GM18519 (cell line): ENCODE results near the gene PCDH1.

Experiments
- ATAC-seq: cut with Tn5 transposase; IDR thresholded peaks from one replicate; pipeline ENCODE4 v1.9.1; 2021; ENCODE audit warnings: mild to moderate bottlenecking, moderate library complexity; ENCODE audit not compliant: unreplicated experiment, low FRiP score

The PCDH1 gene

GRCh38 chr5:141814064-141814964 is 63.9 kb downstream of the PCDH1 start:
- ATAC-seq, result no peak

DNA sequence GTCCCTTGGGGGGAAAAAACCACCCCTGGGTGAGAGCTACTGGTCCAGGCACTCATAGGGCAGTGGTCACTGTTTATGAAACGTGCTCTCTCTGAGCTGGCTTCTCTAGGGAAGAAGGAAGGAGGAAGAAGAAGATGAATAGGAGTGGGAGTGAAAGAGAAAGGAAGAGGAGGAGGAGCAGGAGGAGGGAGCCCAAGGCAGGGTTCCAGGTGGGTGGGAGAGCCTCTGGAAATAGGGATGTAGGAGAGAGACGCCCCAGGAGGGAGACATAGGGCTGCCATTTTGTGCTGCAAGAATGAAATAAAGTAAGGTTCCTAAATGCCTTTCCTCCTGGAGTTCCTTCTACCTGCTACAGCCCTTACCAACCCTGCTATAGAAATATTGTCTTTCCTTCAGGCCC is 65.7 kb downstream of the PCDH1 start:
- ATAC-seq, result no peak

DNA sequence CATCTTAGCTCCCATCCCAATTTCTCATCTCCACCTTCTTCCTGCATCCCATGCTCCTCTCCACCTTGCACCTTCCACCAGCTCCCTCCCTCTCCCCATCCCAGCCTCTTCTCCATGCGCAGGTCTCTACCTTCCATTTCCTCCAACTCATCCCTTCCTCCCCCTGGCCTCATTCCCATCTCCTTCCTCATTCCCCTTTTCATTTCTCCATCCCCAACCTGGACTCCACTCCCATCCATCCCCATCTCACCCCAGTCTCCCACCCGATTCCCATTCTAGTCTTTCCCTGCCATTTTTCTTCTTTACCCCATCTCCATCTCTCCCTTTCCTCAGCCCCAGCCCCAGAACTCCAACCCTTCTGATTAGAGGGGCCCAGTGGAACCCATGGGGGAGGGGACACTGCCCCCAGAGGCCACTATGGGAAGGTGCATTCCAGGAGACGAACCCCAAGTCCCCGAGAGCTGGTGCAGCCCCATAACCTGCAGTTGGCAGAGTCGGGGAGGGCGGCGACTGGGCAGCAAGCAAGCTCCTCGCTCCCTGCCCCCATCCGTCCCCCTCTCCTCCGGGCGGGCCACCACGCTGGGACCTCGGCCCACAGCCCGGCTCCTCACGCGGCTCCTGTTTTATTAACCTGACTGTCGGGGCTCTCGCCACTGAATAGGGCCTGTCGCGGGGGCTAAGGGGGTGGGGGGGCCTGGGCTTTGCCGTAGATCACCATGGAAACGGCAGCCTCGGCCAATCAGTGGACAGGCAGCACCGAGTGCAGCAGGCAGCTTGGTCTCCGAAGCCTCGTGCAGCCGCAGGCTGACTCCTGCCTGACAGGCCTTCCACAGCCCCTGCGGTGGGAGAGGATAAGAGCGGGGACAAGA is 66.7 kb downstream of the PCDH1 start:
- ATAC-seq, result no peak

DNA sequence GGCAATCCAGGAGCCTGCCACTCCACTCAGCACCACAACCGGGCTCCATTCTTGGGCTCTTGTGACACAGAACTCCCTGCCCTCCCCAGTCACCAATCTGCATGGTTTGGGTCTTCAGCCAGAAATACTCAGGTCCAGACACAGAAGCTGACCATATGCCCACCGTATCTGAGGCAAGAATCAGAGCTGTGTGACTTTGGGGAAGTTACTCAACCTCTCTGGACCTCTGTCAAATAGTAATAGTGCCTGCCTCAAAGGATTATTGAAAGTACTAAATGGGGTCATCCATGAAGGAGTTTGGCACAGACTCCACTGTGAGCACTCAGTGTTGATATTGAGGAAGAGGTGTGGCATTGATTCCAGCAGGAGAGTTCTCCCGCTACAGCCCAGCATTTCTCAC is 67.5 kb downstream of the PCDH1 start:
- ATAC-seq, result no peak

GRCh38 chr5:141809380-141810096 is 68.7 kb downstream of the PCDH1 start:
- no peak for ATAC-seq

GRCh38 chr5:141808857-141809256 is 69.4 kb downstream of the PCDH1 start:
- no peak for ATAC-seq

GRCh38 chr5:141807732-141808131 is 70.5 kb downstream of the PCDH1 start:
- ATAC-seq, result no peak

GRCh38 chr5:141807329-141807728 is 70.9 kb downstream of the PCDH1 start:
- ATAC-seq, result no peak

DNA sequence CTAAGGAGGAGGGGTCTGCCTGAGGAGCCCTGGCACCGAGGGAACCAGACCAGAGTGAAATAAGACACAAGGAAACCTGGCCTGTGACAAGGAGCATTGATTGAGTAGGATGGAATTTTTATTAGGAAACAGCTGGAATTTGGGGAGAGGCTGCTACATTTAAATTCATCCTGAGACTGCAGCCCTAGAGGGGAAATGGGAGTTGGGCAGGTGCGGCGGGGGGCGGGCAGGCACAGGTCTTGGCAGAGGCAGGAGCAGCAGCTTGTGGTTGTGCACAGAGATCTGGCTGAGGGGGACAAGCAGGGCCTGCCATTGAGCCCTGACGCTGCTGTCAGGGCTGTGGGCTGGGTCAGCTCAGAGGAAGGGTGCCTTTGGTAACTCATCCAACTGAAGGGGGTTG is 71.6 kb downstream of the PCDH1 start:
- ATAC-seq, result no peak

DNA sequence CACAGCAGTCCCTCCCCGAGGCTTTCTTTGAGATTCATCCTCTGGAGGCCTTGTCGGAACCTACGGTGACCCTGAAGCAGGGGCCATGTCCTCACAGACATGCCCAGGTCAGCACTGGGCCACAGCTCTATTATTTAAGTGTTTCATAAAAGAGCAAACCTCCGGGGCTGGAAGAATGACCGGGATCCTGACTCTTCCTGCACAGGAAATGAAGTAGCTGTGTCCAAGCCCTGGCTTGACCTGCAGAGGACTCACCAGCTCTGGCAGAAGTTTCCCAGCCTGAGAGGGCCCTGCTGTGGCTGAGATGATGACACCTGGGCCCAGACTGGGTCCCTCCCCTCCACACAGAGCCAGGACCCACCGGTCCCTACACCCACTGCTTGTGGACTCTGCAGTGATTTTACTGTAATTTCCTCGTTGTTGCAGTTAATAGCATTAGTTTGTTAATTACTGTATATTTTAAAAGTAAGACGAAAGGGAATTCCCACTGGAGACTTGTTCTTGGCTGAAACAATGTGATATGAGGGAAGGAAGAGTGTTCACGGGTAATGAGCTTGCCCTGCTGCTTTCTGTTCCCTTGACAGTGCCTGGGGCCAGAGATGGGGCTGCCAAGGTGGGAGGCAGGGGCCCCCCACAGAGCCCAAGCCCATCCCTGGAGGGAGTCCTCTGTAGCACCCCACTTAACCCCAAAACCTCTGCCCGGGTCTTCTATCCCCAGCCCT is 72.2 kb downstream of the PCDH1 start:
- no peak for ATAC-seq

DNA sequence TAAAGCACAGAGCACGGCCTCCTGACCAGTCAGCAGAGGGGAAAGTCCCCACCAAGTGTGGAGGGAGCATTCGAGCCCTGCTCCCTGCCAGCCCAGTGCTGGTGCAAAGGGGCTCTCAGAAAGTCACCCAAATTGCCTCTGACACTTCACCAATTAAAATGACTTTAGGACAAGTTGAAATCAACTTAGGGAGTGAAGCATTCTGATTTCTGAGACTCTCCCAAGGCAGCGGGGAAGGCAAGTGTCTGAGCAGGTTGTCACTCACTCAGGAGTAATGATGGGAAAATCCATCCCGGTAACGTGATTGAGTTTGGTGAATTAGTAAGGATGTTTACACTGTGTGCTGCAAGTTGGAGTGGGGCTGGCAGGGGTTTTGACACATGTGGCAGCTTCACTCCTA is 73.7 kb downstream of the PCDH1 start:
- ATAC-seq, result no peak
